Measurements from ENCODE around the gene THOC1. TPM values are rescaled to one million over a fixed set of nuclear protein-coding genes. Genes with fewer than 3 reads are reported as not detected.

The THOC1 gene
- total and polyA plus RNA-seq, 2 donors (not counting 1 experiment from before 2014, with no cell fraction given): 18.3 to 78.7 TPM

- no peak for DNase-seq
- Histone ChIP-seq H4K20me1 (ENCODE audit: control insufficient read depth, insufficient read depth, low read length, poor library complexity, severe bottlenecking) (no peaks in the 10 kb centered on the region), H2AFZ (ENCODE audit: insufficient read depth, low read depth, low read length, poor library complexity, severe bottlenecking) (no peak overlapping the region), H3K4me2 (replicated peaks; ENCODE audit: low read depth, low read length, poor library complexity, severe bottlenecking) (no peak overlapping the region), H3K9me3 (ENCODE audit: control extremely low read depth in 1 of 3, control insufficient read depth in 2 of 3, insufficient read depth in 1 of 3, low read length in 2 of 3) (no peaks in the 10 kb centered on the region), H3K36me3 (replicated peaks in 1 of 2; ENCODE audit: control extremely low read depth in 1 of 2, control insufficient read depth in 1 of 2, extremely low read depth in 1 of 2, insufficient read depth in 2 of 2, low read length in 1 of 2) (no peaks in the 10 kb centered on the region), H3K79me2 (ENCODE audit: control insufficient read depth, insufficient read depth, low read length) (no peaks in the 10 kb centered on the region), H3K27me3 (replicated peaks in 1 of 4; ENCODE audit: control extremely low read depth in 1 of 4, control insufficient read depth in 3 of 4, insufficient read depth in 4 of 4, low read length in 3 of 4) (no peaks in the 10 kb centered on the region), H3K9ac (ENCODE audit: low read length) (no peak overlapping the region), H3K27ac (ENCODE audit: low read length in 2 of 2) (no peak overlapping the region), H3K4me1 (ENCODE audit: control insufficient read depth in 2 of 2, insufficient read depth in 2 of 2, low read length in 2 of 2) (no peaks in the 10 kb centered on the region), H3K4me3 (ENCODE audit: control extremely low read depth in 1 of 5, extremely low read depth in 1 of 5, insufficient read depth in 1 of 5, low read depth in 2 of 5, low read length in 4 of 5) (no peak overlapping the region)
- no peak overlapping the region for H3K27ac Mint-ChIP-seq
- H3K27me3 Mint-ChIP-seq: peaks cover 12% of the 10 kb centered on the region
- ATAC-seq (ENCODE audit: low read depth): no peak
- POLR2A ChIA-PET: no interaction called here
- peaks cover 2% of the 10 kb centered on the region for H3K9me3 Mint-ChIP-seq (ENCODE audit: insufficient read depth)
- WGBS (ENCODE audit: insufficient coverage): no CpG with 5 or more reads among the region's 3 CpGs
- intact Hi-C loops (cut with micrococcal nuclease): no loop called here
- H3K4me3 Mint-ChIP-seq: no peak overlapping the region
- TF ChIP-seq EZH2 (IDR thresholded peaks at IDR 0.05; ENCODE audit: borderline replicate concordance, insufficient read depth, low read depth, low read length, poor library complexity, severe bottlenecking) (no peak), CTCF (IDR thresholded peaks at IDR 0.05) (no peak)
- H3K4me1 Mint-ChIP-seq: no peaks in the 10 kb centered on the region
- CTCF ChIA-PET: no interaction called here
Observed at GRCh38 chr18:295756-296490, 28.1 kb upstream of the THOC1 start.

- no peak overlapping the region for H3K4me2 ChIP-seq (replicated peaks; ENCODE audit: low read depth, low read length, poor library complexity, severe bottlenecking)
- DNase-seq (no peak), ATAC-seq (ENCODE audit: low read depth) (no peak)
- H3K36me3 ChIP-seq (replicated peaks in 1 of 2; ENCODE audit: control extremely low read depth in 1 of 2, control insufficient read depth in 1 of 2, extremely low read depth in 1 of 2, insufficient read depth in 2 of 2, low read length in 1 of 2): no peaks in the 10 kb centered on the region
- POLR2A ChIA-PET: no interaction called here
- no peak overlapping the region for H3K27ac ChIP-seq (ENCODE audit: low read length in 2 of 2)
- Mint-ChIP-seq H3K9me3 (ENCODE audit: insufficient read depth) (peaks cover 2% of the 10 kb centered on the region), H3K27ac (no peak overlapping the region), H3K27me3 (peaks cover 12% of the 10 kb centered on the region), H3K4me3 (no peak overlapping the region), H3K4me1 (no peaks in the 10 kb centered on the region)
- CTCF ChIA-PET: no interaction called here
- no peak overlapping the region for H3K9ac ChIP-seq (ENCODE audit: low read length)
- H3K4me3 ChIP-seq (ENCODE audit: control extremely low read depth in 1 of 5, extremely low read depth in 1 of 5, insufficient read depth in 1 of 5, low read depth in 2 of 5, low read length in 4 of 5): no peak overlapping the region
- no peaks in the 10 kb centered on the region for H3K79me2 ChIP-seq (ENCODE audit: control insufficient read depth, insufficient read depth, low read length)
- H2AFZ ChIP-seq (ENCODE audit: insufficient read depth, low read depth, low read length, poor library complexity, severe bottlenecking): no peak overlapping the region
- no peaks in the 10 kb centered on the region for H3K27me3 ChIP-seq (replicated peaks in 1 of 4; ENCODE audit: control extremely low read depth in 1 of 4, control insufficient read depth in 3 of 4, insufficient read depth in 4 of 4, low read length in 3 of 4)
- intact Hi-C loops (cut with micrococcal nuclease): no loop called here
- H3K9me3 ChIP-seq (ENCODE audit: control extremely low read depth in 1 of 3, control insufficient read depth in 2 of 3, insufficient read depth in 1 of 3, low read length in 2 of 3): no peaks in the 10 kb centered on the region
- H4K20me1 ChIP-seq (ENCODE audit: control insufficient read depth, insufficient read depth, low read length, poor library complexity, severe bottlenecking): no peaks in the 10 kb centered on the region
- no peak for TF ChIP-seq CTCF (IDR thresholded peaks at IDR 0.05)
- TF ChIP-seq EZH2 (IDR thresholded peaks at IDR 0.05; ENCODE audit: borderline replicate concordance, insufficient read depth, low read depth, low read length, poor library complexity, severe bottlenecking): no peak
- no peaks in the 10 kb centered on the region for H3K4me1 ChIP-seq (ENCODE audit: control insufficient read depth in 2 of 2, insufficient read depth in 2 of 2, low read length in 2 of 2)
- WGBS (ENCODE audit: insufficient coverage): 80% methylated on average over 1 of the region's 3 CpGs
Observed at GRCh38 chr18:294566-294965, 26.7 kb upstream of the THOC1 start.
